ENCODE results near the gene KMT2D. TPM values are rescaled to one million over a fixed set of nuclear protein-coding genes. Genes with fewer than 3 reads are reported as not detected.

Gene KMT2D
- total and polyA plus RNA-seq, 2 of the 8 experiments (the other 6 are each of a cell fraction or from before 2014, with no cell fraction given) = 9.1 to 86.3 TPM

DNA sequence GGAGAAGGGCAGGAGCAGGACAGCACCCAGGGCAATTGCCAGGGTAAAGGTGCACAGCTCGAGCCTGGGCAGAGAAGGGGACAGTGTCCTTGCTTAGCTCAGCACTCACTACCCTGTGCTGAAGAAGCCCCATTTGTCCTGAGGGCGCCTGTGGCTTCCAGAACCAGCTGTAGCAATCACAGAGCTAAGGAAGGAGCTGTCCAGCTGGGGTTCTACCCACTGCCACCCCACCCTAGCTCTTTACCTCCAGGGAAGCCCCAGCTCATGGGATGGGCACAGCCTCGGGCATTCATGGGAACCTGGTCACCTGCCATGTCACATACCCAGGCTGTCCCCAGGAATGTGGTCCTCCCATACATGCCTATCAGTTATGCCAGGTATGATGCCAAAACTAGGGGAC, 44.2 kb upstream of the KMT2D start (continued):
- TF ChIP-seq TCF12 (IDR thresholded peaks at IDR 0.05; ENCODE audit: low read depth, low read length) (no peak), BACH1 (IDR thresholded peaks at IDR 0.05; ENCODE audit: low read length) (no peak), TEAD4 (IDR thresholded peaks at IDR 0.05; ENCODE audit: low read depth, low read length) (no peak), KDM1A (IDR thresholded peaks at IDR 0.05; ENCODE audit: borderline replicate concordance, low read length) (no peak)
- TF ChIP-seq, protein P1, sequence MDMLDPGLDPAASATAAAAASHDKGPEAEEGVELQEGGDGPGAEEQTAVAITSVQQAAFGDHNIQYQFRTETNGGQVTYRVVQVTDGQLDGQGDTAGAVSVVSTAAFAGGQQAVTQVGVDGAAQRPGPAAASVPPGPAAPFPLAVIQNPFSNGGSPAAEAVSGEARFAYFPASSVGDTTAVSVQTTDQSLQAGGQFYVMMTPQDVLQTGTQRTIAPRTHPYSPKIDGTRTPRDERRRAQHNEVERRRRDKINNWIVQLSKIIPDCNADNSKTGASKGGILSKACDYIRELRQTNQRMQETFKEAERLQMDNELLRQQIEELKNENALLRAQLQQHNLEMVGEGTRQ (IDR thresholded peaks at IDR 0.05; ENCODE audit: low read length) = no peak

All from H1 (cell line).